Measurements from ENCODE around the gene SLC22A3.

DNA sequence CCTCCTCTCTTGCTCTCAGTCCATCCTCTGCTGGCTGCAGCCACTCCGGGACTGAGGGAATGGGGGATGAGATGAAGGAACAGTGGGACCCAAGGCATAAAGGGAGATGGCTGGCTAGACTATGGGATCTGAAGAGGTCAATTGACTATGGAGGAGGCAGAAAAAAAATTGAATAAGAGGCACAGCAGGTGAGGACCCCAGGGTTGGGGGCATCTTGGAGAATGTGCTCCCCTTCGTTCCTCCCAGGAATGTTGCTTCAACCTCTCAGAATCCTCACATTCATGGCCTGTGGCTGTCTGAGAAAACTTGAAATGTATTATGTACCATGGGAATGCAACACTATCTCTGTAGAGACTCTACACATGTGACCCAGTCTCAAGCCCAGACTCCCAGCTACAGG lies 121.0 kb downstream of the SLC22A3 start:
- TF ChIP-seq POLR2A (IDR thresholded peaks at IDR 0.05; ENCODE audit: low read depth, low read length), result no peak
- no peak for TF ChIP-seq POLR2AphosphoS5 (IDR thresholded peaks at IDR 0.05; ENCODE audit: low read depth, low read length)
- no peak for TF ChIP-seq TAF1 (IDR thresholded peaks at IDR 0.05; ENCODE audit: low read depth, low read length)
- TF ChIP-seq POU2F2 (IDR thresholded peaks at IDR 0.05; ENCODE audit: low read depth, low read length), result no peak
- TF ChIP-seq SPI1 (IDR thresholded peaks at IDR 0.05; ENCODE audit: low read depth, low read length), result no peak

Data from GM12891 (cell line).